A549 (cell line): ENCODE measurements around the gene PIPOX. TPM values are rescaled to one million over a fixed set of nuclear protein-coding genes. Genes with fewer than 3 reads are reported as not detected.
A peak's percentile ranks its signal among the peaks of the same experiment; 100 is the strongest.

Experiments used
- ATAC-seq, 2 experiments: fragments of 200-7000 bp in 1 of 2; fragments of >200 bp in 1 of 2; cut with Nextera tagmentation in 1 of 2; cut with Tn5 transposase in 1 of 2; 3 replicates each; pipeline versions ENCODE4 v1.8.0 to v1.9.1; 2018 to 2020; ENCODE audit warnings: mild to moderate bottlenecking in 1 of 2, moderate library complexity in 1 of 2
- CTCF ChIA-PET: fragments of 300-600 bp; sonication (Branson Sonifier 250); formaldehyde crosslinking; extraction: SDS; loops from one replicate; lab custom pipeline; 2021; ENCODE audit warnings: antibody characterized with exemption, inconsistent platforms; lab: Yijun Ruan, JAX
- POLR2A ChIA-PET: fragments of 350-600 bp; formaldehyde crosslinking; extraction: SDS; loops from one replicate; lab custom pipeline; 2021; ENCODE audit warnings: antibody characterized with exemption, inconsistent platforms; lab: Yijun Ruan, JAX
- DNase-seq, 2 experiments: peaks; one replicate each; pipeline versions ENCODE4 v3.0.0 to v3.0.0-alpha.2; 2011 to 2016; ENCODE audit warnings: low read depth in 1 of 2, low spot score in 1 of 2
- FAIRE-seq: peaks from 2 replicates; lab custom pipeline; 2011; peaks lifted over from hg19 to GRCh38; lab: Jason Lieb, UNC
- H3K27ac ChIP-seq, 2 experiments: fragments of >200 bp; sonication (Bioruptor Twin); formaldehyde crosslinking; 3 replicates each; pipeline ENCODE4 v1.5.1; 2016 to 2017
- H3K4me1 ChIP-seq: fragments of >200 bp; sonication (Bioruptor Twin); formaldehyde crosslinking; 3 replicates; pipeline ENCODE4 v1.6.1; 2016
- H3K4me2 ChIP-seq: fragments of >200 bp; sonication (Bioruptor Twin); formaldehyde crosslinking; 3 replicates; pipeline ENCODE4 v1.6.1; 2016
- H3K4me3 ChIP-seq: fragments of >200 bp; sonication (Bioruptor Twin); formaldehyde crosslinking; 3 replicates; pipeline ENCODE4 v1.5.1; 2016
- H3K9me3 ChIP-seq: fragments of >200 bp; sonication (Bioruptor Twin); formaldehyde crosslinking; 3 replicates; pipeline ENCODE4 v1.6.1; 2016
- CBX8 ChIP-seq: fragments of 200-600 bp; sonication (generic); IDR thresholded peaks from 2 replicates; pipeline ENCODE4 v1.6.1; 2016
- CHD4 ChIP-seq: fragments of 200-600 bp; sonication (generic); IDR thresholded peaks from 2 replicates; pipeline ENCODE4 v1.6.1; 2016; ENCODE audit warnings: antibody characterized with exemption, mild to moderate bottlenecking, borderline replicate concordance
- EHMT2 ChIP-seq: fragments of 200-600 bp; sonication (generic); IDR thresholded peaks from 2 replicates; pipeline ENCODE4 v1.6.1; 2016; ENCODE audit warnings: antibody characterized with exemption, low read depth, mild to moderate bottlenecking, moderate library complexity
- EP300 ChIP-seq, 2 experiments: fragments of >200 bp; sonication (Bioruptor Twin); formaldehyde crosslinking; IDR thresholded peaks; 2 replicates in 1 of 2; 3 replicates in 1 of 2; pipeline ENCODE4 v1.6.1; 2016 to 2017
- ESRRA ChIP-seq: fragments of 150-350 bp; IDR thresholded peaks from 2 replicates; pipeline ENCODE4 v1.6.1; 2014; ENCODE audit warnings: mild to moderate bottlenecking, low read length, borderline replicate concordance
- FOSL2 ChIP-seq, 2 experiments: fragments of 450-650 bp in 1 of 2; fragments of >200 bp in 1 of 2; sonication (Bioruptor Twin) in 1 of 2; formaldehyde crosslinking; IDR thresholded peaks; 2 replicates each; pipeline versions ENCODE4 v1.5.0 to v1.6.1; 2016 to 2020; ENCODE audit warnings: mild to moderate bottlenecking in 1 of 2, moderate library complexity in 1 of 2
- FOXS1 ChIP-seq: fragments of 250-450 bp; sonication (Bioruptor Pico); IDR thresholded peaks from 2 replicates; pipeline ENCODE4 v1.5.0; 2020; ENCODE audit warnings: mild to moderate bottlenecking, moderate library complexity
- HEYL ChIP-seq: fragments of 250-450 bp; sonication (Bioruptor Pico); IDR thresholded peaks from 2 replicates; pipeline ENCODE4 v1.8.0; 2021; ENCODE audit warnings: mild to moderate bottlenecking, moderate library complexity
- HOXA7 ChIP-seq: fragments of 250-450 bp; sonication (Bioruptor Pico); IDR thresholded peaks from 2 replicates; pipeline ENCODE4 v1.5.0; 2020; ENCODE audit warnings: mild to moderate bottlenecking, moderate library complexity
- PHF8 ChIP-seq: fragments of 200-600 bp; sonication (generic); IDR thresholded peaks from 2 replicates; pipeline ENCODE4 v1.6.1; 2016; ENCODE audit warnings: low read depth, mild to moderate bottlenecking, antibody characterized with exemption, moderate library complexity, borderline replicate concordance
- RFX5 ChIP-seq: fragments of 450-650 bp; IDR thresholded peaks from 2 replicates; pipeline ENCODE4 v1.7.1; 2014; ENCODE audit warnings: antibody characterized with exemption, mild to moderate bottlenecking, moderate library complexity
- SREBF2 ChIP-seq: fragments of 450-650 bp; IDR thresholded peaks from 2 replicates; pipeline ENCODE4 v1.6.1; 2014; ENCODE audit warnings: mild to moderate bottlenecking, moderate library complexity
- WGBS: methylation state at CpG from one replicate; pipeline ENCODE4 v1.1.6; 2017; ENCODE audit errors: missing lambda C conversion rate; 5-methylcytosine and 5-hydroxymethylcytosine counted together
- polyA plus RNA-seq, 4 experiments: library from polyadenylated mRNA; depleted of rRNA in 3 of 4; stranded (reverse); fragments of >200 nt; fragmentation: RNase III in 1 of 4; extraction: RNeasy Plus Mini Kit Qiagen cat#74134 plus additional on column Dnase treatment in 1 of 4; gene quantifications; 2 replicates in 3 of 4; 3 replicates in 1 of 4; pipeline ENCODE4 v1.2.3, GENCODE V29; 2011 to 2017
- TF ChIP-seq, protein P1 (sequence below): fragments of 200-600 bp; sonication (generic); IDR thresholded peaks from 2 replicates; pipeline ENCODE4 v1.6.1; 2016; ENCODE audit warnings: antibody characterized with exemption, mild to moderate bottlenecking, moderate library complexity
- TF ChIP-seq, protein P2 (sequence below): fragments of 250-450 bp; sonication (Bioruptor Pico); IDR thresholded peaks from 2 replicates; pipeline ENCODE4 v1.5.0; 2020; ENCODE audit warnings: low read depth, mild to moderate bottlenecking, moderate library complexity
- TF ChIP-seq, protein P3 (sequence below): IDR thresholded peaks from 2 replicates; pipeline ENCODE4 v1.6.1; 2012; ENCODE audit warnings: low read depth, borderline replicate concordance
- TF ChIP-seq, protein P4 (sequence below): IDR thresholded peaks from 2 replicates; pipeline ENCODE4 v1.6.1; 2012
- TF ChIP-seq, protein P5 (sequence below): fragments of >200 bp; sonication (Bioruptor Twin); formaldehyde crosslinking; IDR thresholded peaks from 3 replicates; pipeline ENCODE4 v1.5.1; 2016

Gene PIPOX
- polyA plus RNA-seq, 2 of the 4 experiments (the other 2 are of a cell fraction): 0.39 to 0.94 TPM

DNA sequence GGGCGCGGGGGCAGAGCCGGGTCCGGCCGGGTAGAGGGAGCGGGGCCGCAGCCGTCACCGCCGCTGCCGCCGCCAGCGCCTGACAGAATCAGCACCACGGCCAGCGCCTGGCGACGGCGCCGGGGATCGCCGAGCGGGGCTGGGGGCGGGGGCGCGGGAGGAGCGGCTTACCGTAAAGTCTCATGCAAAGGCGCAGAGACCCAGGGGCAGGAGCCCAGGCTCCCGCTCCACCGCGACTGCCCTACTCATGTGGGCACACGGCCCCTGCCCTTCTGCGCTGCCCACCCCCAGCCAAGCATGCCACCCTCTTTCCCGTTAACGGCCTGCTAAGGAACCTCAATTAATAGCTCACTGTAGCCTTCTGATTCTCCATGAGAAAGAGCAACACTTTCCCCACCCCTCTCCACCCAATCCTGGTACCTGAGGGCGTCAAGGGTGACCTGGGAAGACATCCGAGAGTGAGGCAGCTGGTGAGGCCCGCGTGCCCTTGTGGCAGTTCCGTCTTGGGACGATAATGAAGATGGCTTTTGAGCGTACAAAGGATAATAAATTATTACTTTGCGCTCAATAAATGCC lies 36.9 kb upstream of the PIPOX start, which contains the start of gene SEZ6 (continued):
- TF ChIP-seq, protein P1, sequence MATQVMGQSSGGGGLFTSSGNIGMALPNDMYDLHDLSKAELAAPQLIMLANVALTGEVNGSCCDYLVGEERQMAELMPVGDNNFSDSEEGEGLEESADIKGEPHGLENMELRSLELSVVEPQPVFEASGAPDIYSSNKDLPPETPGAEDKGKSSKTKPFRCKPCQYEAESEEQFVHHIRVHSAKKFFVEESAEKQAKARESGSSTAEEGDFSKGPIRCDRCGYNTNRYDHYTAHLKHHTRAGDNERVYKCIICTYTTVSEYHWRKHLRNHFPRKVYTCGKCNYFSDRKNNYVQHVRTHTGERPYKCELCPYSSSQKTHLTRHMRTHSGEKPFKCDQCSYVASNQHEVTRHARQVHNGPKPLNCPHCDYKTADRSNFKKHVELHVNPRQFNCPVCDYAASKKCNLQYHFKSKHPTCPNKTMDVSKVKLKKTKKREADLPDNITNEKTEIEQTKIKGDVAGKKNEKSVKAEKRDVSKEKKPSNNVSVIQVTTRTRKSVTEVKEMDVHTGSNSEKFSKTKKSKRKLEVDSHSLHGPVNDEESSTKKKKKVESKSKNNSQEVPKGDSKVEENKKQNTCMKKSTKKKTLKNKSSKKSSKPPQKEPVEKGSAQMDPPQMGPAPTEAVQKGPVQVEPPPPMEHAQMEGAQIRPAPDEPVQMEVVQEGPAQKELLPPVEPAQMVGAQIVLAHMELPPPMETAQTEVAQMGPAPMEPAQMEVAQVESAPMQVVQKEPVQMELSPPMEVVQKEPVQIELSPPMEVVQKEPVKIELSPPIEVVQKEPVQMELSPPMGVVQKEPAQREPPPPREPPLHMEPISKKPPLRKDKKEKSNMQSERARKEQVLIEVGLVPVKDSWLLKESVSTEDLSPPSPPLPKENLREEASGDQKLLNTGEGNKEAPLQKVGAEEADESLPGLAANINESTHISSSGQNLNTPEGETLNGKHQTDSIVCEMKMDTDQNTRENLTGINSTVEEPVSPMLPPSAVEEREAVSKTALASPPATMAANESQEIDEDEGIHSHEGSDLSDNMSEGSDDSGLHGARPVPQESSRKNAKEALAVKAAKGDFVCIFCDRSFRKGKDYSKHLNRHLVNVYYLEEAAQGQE: peak; percentile 94
- TF ChIP-seq, protein P2, sequence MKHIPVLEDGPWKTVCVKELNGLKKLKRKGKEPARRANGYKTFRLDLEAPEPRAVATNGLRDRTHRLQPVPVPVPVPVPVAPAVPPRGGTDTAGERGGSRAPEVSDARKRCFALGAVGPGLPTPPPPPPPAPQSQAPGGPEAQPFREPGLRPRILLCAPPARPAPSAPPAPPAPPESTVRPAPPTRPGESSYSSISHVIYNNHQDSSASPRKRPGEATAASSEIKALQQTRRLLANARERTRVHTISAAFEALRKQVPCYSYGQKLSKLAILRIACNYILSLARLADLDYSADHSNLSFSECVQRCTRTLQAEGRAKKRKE (CRISPR knock-in tag): no peak
- TF ChIP-seq HEYL (CRISPR knock-in tag): no peak
- no peak for TF ChIP-seq HOXA7 (CRISPR knock-in tag)
- TF ChIP-seq ESRRA: no peak
- TF ChIP-seq FOXS1: 0 out of 2 replicates have a peak, but pooled peaks have one; percentile 35
- TF ChIP-seq, protein P3, sequence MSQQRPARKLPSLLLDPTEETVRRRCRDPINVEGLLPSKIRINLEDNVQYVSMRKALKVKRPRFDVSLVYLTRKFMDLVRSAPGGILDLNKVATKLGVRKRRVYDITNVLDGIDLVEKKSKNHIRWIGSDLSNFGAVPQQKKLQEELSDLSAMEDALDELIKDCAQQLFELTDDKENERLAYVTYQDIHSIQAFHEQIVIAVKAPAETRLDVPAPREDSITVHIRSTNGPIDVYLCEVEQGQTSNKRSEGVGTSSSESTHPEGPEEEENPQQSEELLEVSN: no peak
- no peak for TF ChIP-seq CBX8
- TF ChIP-seq CHD4: no peak
- TF ChIP-seq, protein P4, sequence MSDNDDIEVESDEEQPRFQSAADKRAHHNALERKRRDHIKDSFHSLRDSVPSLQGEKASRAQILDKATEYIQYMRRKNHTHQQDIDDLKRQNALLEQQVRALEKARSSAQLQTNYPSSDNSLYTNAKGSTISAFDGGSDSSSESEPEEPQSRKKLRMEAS: peak; percentile 44; the same call in 1 of the 2 replicates
- TF ChIP-seq EP300 (IDR thresholded peaks at IDR 0.05): no peak; a peak in 1 of 5 replicates
- TF ChIP-seq, protein P5, sequence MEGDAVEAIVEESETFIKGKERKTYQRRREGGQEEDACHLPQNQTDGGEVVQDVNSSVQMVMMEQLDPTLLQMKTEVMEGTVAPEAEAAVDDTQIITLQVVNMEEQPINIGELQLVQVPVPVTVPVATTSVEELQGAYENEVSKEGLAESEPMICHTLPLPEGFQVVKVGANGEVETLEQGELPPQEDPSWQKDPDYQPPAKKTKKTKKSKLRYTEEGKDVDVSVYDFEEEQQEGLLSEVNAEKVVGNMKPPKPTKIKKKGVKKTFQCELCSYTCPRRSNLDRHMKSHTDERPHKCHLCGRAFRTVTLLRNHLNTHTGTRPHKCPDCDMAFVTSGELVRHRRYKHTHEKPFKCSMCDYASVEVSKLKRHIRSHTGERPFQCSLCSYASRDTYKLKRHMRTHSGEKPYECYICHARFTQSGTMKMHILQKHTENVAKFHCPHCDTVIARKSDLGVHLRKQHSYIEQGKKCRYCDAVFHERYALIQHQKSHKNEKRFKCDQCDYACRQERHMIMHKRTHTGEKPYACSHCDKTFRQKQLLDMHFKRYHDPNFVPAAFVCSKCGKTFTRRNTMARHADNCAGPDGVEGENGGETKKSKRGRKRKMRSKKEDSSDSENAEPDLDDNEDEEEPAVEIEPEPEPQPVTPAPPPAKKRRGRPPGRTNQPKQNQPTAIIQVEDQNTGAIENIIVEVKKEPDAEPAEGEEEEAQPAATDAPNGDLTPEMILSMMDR: no peak
- TF ChIP-seq EHMT2: peak; percentile 57; the same call in 1 of the 2 replicates
- no peak for TF ChIP-seq SREBF2
- TF ChIP-seq FOSL2 (IDR thresholded peaks at IDR 0.05): no peak
- TF ChIP-seq FOSL2 (CRISPR knock-in tag; IDR thresholded peaks at IDR 0.05): peak; percentile 23; the same call in 1 of the 2 replicates

DNA sequence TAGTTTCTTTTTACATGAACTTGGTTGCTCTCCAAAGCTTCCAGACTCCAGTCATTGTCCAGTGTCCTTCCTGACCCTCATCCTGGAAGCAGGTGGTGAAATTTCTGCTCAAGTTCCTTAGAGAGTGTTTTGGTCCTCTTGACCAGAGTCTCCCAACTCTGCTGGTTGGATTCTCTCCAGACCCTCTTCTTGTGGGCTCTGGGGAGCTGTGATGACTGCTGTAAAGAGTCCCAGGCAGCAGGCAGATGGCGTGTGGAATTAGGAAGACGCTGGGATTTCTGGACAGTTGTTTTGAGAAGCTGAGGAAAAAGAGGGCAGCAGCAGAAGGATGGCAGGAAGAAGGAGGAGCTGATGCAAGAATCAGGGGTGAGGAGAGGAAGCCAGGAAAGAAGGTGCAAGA lies 35.5 kb upstream of the PIPOX start:
- Histone ChIP-seq H3K4me1 (peaks cover 31% of the 10 kb centered on the region), H3K9me3 (no peaks in the 10 kb centered on the region), H3K4me2 (peak overlapping the region; percentile 57), H3K4me3 (no peak overlapping the region), H3K27ac (peak overlapping the region in 1 of 2 experiments; percentile 57; a peak in 3 of 6 replicates)
- FAIRE-seq (no peak), ATAC-seq (no peak), DNase-seq (no peak)
- ChIA-PET POLR2A (no interaction called here), CTCF (interaction anchor here (0.6 to 4.3 kb wide), 13 partner anchors 14 to 109 kb away, joined by 3 to 34 read pairs (median 6); no protein-coding TSS in a partner anchor)
- 34% methylated on average over 2 of the region's 2 CpGs for WGBS
- TF ChIP-seq PHF8: no peak
- TF ChIP-seq, protein P2 (CRISPR knock-in tag): no peak
- no peak for TF ChIP-seq RFX5
- TF ChIP-seq CBX8: no peak
